Measurements from ENCODE around the gene LPP.

Gene LPP

DNA sequence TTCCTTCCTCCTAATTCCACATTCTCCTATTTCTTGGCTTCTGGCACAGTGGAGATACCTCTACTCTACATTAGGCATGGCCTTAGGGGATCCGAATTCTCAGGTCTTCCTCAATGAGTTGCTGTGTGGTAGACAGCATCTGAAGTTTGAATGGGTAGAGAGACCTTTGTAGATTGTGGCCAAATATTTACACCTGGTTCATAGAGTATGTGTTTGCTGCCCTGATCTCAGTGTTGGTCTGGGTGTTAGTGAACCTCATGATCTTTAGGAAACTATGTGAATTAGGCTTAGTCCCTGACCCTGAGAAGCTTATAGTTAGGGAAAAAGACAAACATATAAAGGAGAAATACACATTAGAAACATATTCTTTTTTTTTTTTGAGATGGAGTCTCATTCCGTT is 75.8 kb downstream of the LPP start:
- DNase-seq = no peak

DNA sequence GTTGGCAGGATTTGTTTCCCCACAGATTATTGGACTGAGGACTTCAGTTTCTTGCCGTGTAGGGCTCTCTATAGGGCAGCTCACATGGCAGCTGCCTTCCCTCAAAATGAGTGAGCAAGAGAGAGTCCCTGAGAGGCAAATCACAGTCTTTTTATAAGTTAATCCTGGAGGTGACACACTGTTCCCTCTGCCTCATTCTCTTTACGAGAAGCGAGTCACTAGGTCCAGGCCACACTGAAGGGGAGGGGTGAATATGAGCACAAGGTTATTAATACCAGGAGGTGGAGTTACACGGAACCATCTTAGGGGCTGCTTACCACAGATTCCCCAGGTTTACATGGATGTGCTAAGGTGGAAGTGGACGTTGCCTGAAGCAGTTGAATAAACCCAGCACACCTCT is 77.0 kb downstream of the LPP start:
- no peak for DNase-seq

DNA sequence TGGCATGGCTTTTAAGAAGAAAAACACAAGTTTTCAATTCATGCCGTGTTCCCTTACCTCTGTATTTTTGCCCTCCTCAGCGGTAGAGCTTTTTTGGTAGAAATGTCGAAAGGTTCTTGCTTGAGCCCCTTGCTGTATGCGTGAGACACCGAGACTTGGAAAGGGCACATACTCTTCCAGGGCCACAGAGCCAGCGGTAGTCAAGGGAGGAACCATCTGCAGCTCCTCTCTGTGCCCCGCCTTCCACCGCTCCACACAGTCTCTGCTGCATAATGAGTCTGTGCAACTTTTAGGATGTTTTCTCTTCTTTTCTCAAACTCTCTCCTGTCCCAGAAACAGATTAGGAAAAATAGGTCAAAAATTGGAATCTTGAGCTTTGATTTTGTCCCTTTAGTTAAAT is 77.5 kb downstream of the LPP start:
- no peak for DNase-seq

DNA sequence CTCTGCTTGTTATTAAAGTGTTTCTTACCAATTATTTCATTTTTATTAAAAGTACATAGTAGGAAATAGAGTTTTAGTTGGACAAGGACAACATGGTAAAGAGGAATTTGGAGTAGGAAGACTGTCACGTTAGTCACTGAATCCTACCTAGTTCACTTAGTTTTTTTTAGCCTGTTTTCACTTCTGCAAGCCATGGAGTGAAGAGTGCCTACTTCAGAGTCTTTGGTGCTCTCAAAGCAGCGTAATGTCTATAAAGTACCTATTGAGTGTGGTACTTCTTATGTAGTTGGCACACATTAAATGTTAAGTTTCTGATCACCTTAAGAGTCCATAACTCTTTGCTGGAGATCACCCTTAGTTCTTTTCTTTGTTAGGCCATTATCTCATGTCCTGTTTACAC is 78.7 kb downstream of the LPP start:
- no peak for DNase-seq

DNA sequence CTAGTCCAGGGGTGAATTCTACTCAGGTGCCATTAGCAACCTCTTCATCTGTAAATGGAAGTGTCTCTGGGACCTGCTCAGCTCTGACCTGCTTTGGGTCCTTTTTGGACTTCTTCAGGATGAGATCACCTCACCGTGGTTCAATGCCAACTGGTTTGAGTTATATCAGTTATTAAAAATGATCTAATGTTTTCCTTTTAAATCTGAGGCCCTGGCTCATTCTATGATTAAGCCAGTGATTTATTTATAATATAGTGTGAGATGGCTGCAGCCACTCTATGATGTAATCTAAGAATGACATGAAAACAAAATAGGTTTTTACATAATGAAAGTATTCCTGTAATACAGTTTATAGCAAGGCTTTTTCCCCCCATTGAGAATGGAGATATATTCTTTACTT is 79.4 kb downstream of the LPP start:
- DNase-seq = no peak

DNA sequence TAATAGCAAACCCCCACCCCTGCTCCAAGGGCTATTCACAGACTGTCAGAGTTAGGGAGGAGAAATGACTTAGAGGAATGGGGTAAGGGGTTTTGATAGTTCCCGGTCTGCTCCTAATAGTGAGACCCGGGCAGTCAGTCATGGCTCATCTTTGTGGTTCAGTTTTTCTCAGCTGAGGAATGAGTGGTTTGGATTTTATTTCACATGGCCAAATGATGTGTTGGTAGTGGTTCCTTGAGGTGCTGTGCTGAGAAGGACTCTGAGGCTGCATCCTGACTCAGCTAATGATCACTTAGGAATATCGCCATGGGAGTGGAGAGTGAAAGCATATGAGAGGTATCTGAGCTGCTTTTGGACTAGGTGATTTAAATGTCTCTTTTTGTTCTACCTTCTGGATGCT is 80.2 kb downstream of the LPP start:
- no peak for DNase-seq

DNA sequence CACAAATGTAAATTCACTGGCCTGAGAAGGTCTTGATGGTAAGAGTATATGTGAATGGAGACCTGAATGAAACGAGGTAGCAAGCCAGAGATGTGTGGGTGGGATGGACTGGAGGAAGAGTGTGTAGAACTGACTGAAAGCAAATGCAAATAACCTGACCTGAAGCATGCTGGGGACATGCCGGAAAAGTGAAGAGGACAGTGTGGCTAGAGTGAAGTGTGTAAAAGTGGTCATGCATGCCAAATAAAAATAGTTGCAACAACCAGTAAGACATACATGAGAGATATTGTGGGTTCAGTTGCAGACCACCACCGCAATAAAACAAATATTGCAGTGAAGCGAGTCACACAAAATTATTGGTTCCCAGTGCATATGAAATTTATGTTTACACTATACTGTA is 82.3 kb downstream of the LPP start:
- no peak for DNase-seq

DNA sequence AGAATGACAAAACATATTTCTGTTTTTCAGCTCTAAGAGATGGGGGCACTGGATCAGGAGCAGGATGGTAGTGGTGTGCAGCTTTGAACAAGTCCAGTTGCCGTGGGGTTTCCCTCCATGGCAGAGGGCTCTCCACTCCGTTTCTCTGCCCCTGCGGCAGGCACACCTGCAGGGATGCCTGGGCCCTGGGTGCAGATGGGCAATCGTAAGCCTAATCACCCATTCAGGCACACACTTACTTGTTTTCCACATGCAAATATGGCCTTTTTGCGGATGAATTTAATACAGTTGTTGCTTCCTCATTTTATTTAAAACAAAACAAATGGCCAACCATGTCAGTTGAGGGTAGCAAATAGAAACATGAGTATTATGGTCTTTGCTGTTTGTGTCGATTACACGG is 85.1 kb downstream of the LPP start:
- no peak for DNase-seq

DNA sequence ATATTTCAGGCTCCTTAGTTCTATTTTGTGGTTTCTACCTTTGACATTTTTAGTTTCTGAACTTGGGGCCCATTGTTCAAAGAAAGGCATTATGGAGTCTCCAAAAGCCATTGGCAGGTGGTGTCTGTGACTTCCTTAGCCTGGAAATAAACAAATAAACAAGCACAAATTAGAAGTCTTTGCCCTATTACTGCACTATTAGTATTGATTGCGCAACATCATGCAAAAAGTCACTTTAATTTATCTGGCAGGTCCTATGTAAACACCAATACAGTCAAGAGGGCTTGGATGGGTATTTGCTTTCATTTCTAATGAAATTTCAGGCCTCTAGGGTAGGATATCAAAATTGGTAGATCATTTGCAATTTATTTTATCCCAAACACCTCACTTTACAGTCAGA is 85.6 kb downstream of the LPP start:
- no peak for DNase-seq

DNA sequence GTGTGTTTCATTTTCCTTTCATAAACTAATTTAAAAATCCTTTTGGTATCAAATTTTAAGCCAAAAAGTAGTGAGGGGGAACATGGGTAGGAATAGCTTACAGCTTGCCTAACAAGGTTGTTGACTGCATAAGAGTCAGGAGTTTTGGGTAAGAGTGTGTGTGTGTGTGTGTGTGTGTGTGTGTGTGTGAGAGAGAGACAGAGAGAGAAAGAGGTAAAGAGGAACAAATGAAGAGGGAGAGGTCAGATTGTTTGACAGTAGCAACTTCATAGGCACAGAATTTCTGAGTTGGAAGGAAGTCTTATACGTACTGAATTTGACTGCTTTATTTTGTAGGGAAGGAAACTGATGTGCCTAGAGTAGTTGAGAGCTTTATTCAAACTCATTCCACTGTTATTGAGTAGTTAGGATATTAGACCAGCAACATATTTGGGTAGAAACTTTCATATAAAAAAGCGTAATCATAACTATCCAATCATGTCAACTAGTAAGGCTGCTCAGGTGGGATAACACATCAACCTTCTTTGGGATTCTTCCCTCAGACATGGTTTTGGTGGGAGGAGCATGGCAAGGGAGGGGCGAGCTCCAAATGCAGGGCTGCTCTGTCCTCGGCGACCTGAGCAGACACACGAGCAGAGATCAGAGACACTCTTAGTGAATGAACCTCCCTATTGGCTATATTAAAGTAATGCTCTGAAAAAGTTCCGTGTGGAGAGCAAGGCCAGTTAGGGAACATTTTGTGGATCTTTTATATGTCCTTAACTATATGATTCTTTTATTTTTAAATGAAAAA is 86.4 kb downstream of the LPP start:
- no peak for DNase-seq

DNA sequence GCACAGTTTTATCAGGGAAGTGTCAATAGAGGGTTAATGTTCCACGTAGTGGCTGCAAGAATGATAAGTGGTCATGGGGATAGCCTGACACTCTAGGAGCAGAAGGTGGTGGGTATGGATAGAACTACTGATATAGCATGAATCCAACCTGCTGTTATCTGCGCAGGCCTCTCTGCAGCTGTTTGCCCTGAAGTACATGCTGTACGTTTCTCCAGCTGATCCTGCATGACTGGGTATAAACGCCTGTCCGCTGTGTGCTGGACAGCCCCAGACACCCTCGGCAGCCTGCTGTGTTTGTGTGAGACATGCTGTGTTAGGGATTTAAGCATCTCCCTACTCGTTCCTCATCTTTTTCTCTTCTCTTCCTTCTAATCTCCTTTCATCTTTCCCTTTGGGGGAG is 87.1 kb downstream of the LPP start:
- no peak for DNase-seq

DNA sequence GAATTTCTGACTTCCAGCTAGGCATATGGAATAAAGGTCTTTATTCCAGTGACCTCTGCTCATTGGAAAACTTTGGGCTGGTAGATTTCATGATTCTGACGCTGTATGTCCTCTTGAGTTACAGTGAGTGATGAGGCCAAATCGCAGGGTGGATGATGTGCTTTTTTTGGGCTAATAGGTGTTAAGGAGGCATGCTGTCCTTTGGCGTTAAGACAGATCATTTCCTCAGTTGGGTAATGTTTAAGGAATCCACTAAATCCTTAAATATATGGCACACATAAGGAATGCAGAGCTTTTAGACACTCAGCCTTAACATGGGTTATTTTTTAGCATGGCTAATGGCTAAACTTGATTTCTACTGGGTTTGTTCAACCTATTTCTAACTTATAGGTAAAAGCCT is 87.9 kb downstream of the LPP start:
- no peak for DNase-seq

DNA sequence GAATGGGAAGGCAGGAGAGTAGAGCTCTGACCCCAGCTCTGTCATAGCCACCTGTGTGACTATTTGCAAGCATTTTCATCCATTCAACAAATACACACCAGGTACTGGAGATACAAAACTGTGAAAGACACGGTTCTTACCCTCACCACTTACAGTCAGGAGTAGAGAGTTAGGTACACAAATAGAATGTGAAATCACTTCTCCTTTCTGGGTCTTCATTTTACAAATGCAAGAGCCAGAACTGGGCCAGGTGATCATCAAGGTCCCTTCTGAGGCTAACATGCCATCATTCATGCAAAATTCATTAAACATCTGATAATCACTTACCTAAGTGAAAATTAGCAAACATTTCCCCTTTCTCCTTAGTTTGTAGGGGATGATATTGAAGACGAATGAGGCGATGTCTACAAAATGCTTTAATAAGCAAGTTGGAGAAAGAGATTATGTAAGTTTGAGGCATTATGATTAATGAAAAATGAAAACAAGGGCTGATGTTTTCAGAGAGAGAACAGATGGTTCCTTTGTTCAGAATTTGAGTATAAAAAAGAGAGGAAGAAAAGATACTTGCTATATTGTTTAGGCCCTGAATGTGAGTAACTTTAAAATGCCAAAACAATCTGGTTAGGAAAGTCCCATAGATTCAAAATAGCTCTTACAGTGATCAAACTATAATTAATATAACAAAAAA is 88.6 kb downstream of the LPP start:
- no peak for DNase-seq

DNA sequence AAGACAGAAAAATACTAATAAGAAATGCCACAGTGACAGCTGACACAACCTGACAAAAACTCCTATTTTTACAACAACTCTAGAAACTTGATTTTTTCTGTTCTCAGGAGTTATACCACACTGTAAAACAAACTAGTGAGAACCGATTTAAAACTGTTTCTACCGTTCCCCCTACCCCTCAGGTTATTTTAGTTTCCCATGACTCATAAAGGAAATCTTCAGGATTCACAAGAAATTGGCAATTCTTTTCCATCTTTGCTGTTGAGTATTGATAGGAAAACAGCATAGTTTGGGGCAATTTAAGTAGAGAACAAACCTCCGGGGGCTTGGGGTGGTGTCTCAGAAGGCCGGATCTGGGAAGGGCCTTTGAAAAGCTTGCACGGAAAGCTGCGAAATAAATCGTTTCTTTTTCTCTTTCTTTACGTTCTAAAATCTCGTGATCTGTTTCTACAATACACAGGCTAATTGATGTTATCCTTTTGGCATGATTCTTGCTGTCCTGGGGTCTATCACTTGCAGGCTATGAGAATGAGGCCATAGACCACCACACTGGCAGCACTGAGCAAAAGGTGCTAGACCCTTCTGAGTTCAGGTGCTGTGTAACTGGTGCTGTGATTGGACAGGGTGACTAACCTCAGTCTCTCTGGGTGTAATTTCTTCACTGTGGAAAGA is 89.3 kb downstream of the LPP start:
- DNase-seq = no peak

DNA sequence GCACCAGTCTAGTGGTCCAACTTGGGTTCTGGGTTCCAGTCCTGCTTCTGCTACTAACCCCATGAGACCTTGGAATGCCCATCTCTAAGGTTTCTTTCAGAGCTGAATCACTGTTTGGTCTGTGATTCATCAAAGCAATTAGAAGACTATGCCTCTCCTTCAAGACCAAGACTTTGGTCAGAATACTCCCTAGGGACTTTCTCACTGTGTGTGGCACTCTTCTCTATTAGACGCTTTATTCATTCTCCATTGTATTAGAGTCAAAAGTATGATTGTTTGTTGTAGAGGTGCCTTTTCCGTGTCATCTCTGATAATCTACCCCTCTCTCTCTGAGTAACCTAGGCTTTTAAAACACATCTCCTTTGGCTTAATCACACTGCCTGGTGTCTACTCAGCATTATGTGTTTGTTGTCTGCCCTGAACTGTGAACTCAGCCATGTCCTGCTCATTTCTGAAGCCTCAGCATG is 90.5 kb downstream of the LPP start:
- DNase-seq = no peak

DNA sequence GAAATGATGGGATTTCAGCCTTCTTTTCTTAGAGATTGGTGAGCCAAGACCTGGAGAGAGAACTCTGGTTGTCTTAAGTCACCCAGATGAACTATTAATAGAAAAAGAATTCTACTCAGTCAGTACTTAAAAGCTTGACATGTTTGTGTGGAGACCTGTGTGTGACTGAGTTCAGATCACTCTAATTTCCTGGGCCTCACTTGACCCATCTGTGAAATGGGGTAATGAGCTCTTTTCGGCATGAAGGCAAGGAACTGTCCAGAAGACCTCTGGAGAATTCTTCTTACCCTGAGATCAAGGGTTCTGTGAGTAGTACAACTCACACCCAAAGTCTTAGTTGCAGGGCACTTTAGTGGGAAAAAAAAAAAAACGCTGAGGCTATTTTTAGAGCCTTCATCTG is 92.9 kb downstream of the LPP start:
- DNase-seq = no peak

DNA sequence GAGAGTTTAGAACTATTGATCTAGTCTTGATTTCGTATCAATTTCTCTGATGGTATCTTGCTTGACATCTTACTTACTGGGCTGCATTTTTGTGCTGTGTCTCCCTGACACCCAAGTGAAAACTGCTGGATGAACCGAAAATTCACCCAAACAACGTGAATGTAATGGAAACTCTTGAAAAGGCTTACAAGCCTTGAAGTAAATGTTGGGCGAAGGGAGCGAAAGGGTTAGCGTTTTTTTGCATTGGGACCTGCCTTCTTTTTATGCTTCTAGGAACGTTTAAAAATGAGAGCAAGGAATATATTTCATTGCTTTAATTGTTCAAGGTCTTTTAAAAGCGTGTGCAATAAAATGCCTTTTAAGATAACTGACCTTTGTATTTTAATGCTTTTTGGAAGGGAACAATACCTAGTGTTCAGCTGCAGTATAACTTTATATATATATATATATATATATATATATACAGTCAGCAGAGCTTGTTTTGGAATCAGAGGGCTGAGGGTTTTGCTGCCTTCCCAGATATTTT is 94.1 kb downstream of the LPP start:
- no peak for DNase-seq

DNA sequence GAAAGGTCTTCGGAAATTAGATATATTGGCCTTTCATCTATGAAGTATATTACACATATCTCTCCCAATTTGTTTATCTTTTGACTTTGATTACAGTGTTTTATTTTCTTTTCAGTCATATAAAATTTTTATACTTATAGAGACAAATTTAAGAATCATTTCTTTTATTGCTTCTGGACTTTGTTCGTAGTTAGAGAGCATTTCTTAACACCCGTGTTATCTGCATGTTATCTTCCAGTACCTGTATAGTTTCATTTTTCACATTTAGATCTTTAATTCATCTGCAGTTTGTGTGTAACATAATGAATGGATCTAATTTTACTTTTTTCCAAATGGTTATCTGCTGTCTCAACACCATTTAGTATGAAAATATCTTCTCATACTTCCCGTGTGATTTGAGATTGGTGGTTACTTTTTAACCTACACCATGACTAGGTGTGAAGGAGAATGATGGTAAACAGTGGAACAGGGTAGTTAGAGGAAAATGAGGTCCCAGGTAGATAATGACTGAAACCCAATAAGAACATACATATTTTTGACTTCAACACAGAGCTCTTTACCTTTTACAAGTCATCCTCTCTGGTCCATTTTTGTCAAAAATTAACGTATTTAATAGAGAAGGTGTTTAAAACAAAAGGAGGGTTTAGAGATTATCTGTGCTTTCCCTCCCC is 99.3 kb downstream of the LPP start:
- DNase-seq = no peak

DNA sequence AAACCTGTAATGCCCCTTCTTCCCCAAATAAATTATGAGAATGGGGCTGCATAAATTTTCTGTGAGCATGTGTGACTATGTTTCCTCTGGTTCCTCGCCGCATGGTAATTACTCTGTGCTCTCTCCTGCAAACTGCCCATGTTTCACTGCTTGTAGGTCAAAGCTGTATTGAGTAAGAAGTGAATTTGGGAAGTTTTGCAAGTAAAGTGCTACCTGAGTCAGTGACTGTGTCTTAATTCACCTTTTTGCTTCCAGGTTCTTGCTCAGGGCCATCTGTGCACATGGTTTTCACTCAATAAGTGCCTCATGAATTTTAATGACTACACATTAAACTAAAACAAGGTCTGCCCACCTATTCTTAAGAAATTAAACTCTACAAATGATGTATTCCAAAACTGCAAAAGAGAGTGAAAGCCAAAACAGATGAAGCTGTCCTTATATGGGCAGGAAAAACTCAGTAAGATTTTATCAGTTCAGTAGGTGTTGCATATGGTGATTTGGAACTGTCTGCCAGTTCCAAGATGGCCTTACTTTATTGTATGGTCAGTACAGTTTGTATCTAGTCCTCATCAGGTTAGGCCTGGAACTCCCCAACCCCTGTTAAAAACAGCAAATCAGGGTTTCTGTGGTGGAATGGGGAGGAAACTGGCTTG is 100.0 kb downstream of the LPP start:
- DNase-seq = no peak

DNA sequence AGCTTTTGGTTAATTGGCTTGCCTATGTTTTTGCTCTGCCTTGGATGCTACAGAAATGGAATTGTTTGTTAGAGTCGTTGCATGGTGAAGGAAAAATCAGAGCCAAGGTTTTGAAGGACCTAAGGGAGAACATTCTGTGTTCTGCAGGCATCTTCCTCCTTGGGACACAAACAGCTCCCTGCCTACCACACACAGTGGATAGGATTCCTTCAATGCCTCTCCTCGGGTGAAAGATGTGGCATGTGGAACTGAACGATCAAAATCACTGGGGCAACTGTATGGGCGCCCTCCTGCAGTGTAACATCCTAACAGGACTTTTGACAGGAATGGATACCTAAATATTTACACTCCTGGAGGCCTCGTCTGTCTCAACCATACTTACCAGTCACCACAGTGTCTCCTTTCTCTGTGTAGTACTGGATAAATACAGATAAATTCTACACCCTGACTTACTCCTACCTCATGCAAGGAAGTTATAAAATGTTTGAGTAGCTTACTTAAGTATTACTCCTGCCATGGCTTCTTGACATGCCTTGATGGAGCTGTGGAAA is 100.6 kb downstream of the LPP start:
- no peak for DNase-seq

DNA sequence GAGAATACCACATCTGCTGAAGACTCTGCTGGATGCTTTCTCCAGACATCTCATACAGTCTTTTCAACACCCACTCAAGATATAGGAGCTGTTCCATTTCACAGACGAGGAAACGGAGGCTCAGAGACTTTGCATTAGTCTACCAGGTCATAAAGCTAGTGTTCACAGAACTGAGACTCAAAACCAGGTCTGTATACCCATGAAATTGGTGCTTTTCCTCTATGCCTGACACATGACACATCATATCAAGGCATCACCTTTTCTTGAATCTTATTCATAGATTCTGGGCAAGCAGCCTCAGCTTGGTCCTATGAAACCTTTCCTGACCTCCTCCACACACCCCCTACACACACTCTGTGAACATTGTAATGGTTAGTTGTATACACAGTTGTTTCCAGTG is 101.2 kb downstream of the LPP start:
- no peak for DNase-seq

DNA sequence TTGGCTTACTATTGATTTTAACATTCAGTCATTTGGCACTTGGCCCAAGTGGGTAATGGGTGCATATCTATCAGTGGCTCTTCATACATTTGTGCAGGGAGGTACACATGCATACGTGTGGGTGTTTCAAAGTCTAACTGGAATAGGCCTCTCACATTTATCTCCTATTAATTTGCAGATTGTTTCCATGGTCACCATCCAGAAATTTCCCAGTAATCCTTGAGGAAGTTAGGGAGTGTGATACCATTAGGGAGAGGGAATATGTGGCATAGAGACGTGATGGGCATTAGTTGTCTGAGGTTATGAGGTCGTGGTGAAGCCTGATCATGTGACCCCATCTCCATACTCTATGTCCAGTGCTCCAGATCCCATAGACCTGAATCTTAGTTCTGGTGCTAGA is 102.8 kb downstream of the LPP start:
- no peak for DNase-seq

Measured in GOT3 (cell line).